H1 (cell line): ENCODE data around the gene ZNF689. TPM values are rescaled to one million over a fixed set of nuclear protein-coding genes. Genes with fewer than 3 reads are reported as not detected.
"Not testable (repeated sequence)": the region's sequence is repeated elsewhere in the genome, so short reads cannot be mapped to it uniquely, and the experiment has no call there.

Experiments
- CTCF ChIA-PET: fragments of 300-600 bp; sonication (Branson Sonifier 250); formaldehyde crosslinking; loops from one replicate; lab custom pipeline; 2021; ENCODE audit not compliant: partially characterized antibody; lab: Charles Lee
- POLR2A ChIA-PET: fragments of 300-600 bp; sonication (Branson Sonifier 250); formaldehyde crosslinking; loops from one replicate; lab custom pipeline; 2021; ENCODE audit warnings: inconsistent platforms; ENCODE audit not compliant: partially characterized antibody; lab: Charles Lee
- DNase-seq, 2 experiments: peaks; one replicate each; pipeline versions ENCODE4 v3.0.0 to v3.0.0-alpha.2; 2010 to 2022; ENCODE audit warnings: low spot score in 2 of 2, low read depth in 1 of 2, mixed read lengths in 1 of 2
- FAIRE-seq: peaks from 2 replicates; lab custom pipeline; 2011; peaks lifted over from hg19 to GRCh38; lab: Jason Lieb, UNC
- H2AFZ ChIP-seq: 2 replicates; pipeline ENCODE4 v1.8.1; 2012; ENCODE audit warnings: low read length, inconsistent platforms
- H2AK5ac ChIP-seq: 2 replicates; pipeline ENCODE4 v1.6.1; 2013; ENCODE audit warnings: low read depth, low read length
- H2BK120ac ChIP-seq: replicated peaks from 2 replicates; pipeline ENCODE3; 2013; ENCODE audit warnings: low read depth, low read length, inconsistent platforms
- H2BK12ac ChIP-seq: 2 replicates; pipeline ENCODE4 v1.6.1; 2013; ENCODE audit warnings: low read depth, low read length
- H2BK15ac ChIP-seq: 2 replicates; pipeline ENCODE4 v1.6.1; 2013; ENCODE audit warnings: low read length
- H2BK20ac ChIP-seq: 2 replicates; pipeline ENCODE4 v1.6.1; 2013; ENCODE audit warnings: low read length
- H2BK5ac ChIP-seq: 2 replicates; pipeline ENCODE4 v1.6.1; 2013; ENCODE audit warnings: low read depth, low read length
- H3K14ac ChIP-seq: 2 replicates; pipeline ENCODE4 v1.6.1; 2013; ENCODE audit warnings: inconsistent platforms; ENCODE audit not compliant: insufficient read length
- H3K18ac ChIP-seq: 2 replicates; pipeline ENCODE4 v1.6.1; 2013; ENCODE audit warnings: low read length; ENCODE audit errors: extremely low read depth
- H3K23ac ChIP-seq: 2 replicates; pipeline ENCODE4 v1.6.1; 2013; ENCODE audit warnings: inconsistent platforms; ENCODE audit not compliant: insufficient read length
- H3K23me2 ChIP-seq: 2 replicates; pipeline ENCODE4 v1.6.1; 2013; ENCODE audit warnings: low read depth, low read length
- H3K27ac ChIP-seq: 2 replicates; pipeline ENCODE4 v1.6.1; 2011; ENCODE audit warnings: low read depth, low read length, inconsistent platforms
- H3K27me3 ChIP-seq, 4 experiments: replicated peaks in 1 of 4; 1 replicate in 1 of 4; 2 replicates in 3 of 4; pipeline versions ENCODE4 v1.6.1 to v1.8.1; 2011 to 2013; ENCODE audit warnings: low read length in 3 of 4, mild to moderate bottlenecking in 3 of 4, inconsistent platforms in 2 of 4, mixed read lengths in 2 of 4, moderate library complexity in 1 of 4; ENCODE audit not compliant: control insufficient read depth in 3 of 4, insufficient read depth in 3 of 4; ENCODE audit errors: extremely low read depth in 1 of 4
- H3K36me3 ChIP-seq, 4 experiments: 2 replicates each; pipeline versions ENCODE4 v1.6.1 to v1.8.1; 2011 to 2013; ENCODE audit warnings: mild to moderate bottlenecking in 4 of 4, low read length in 3 of 4, moderate library complexity in 2 of 4, control low read depth in 1 of 4, inconsistent platforms in 1 of 4; ENCODE audit not compliant: insufficient read depth in 4 of 4, control insufficient read depth in 2 of 4
- H3K4ac ChIP-seq: replicated peaks from 2 replicates; pipeline ENCODE3; 2013; ENCODE audit warnings: low read length, low read depth, mixed read lengths, inconsistent platforms; ENCODE audit not compliant: insufficient read length
- H3K4me1 ChIP-seq, 4 experiments: replicated peaks in 1 of 4; 1 replicate in 1 of 4; 2 replicates in 3 of 4; pipeline versions ENCODE4 v1.6.1 to v1.8.1; 2011 to 2013; ENCODE audit warnings: low read length in 3 of 4, inconsistent platforms in 2 of 4, mixed read lengths in 1 of 4; ENCODE audit not compliant: insufficient read depth in 4 of 4, control insufficient read depth in 3 of 4
- H3K4me2 ChIP-seq, 2 experiments: 2 replicates each; pipeline versions ENCODE4 v1.6.1 to v1.8.1; 2011 to 2013; ENCODE audit warnings: low read depth in 2 of 2, low read length in 2 of 2, control low read depth in 1 of 2, inconsistent platforms in 1 of 2, mild to moderate bottlenecking in 1 of 2; ENCODE audit not compliant: insufficient read depth in 1 of 2
- H3K4me3 ChIP-seq, 4 experiments: fragments of 200-600, 300-600 bp in 1 of 4; sonication (generic), shearing (Covaris generic), sonication (Bioruptor Twin) in 1 of 4; 2 replicates each; pipeline versions ENCODE4 v1.5.1 to v1.8.1; 2011 to 2016; ENCODE audit warnings: low read length in 4 of 4, low read depth in 3 of 4, control low read depth in 2 of 4, inconsistent platforms in 2 of 4, mild to moderate bottlenecking in 2 of 4, mixed read lengths in 1 of 4, moderate library complexity in 1 of 4; ENCODE audit not compliant: insufficient read depth in 2 of 4; ENCODE audit errors: extremely low read depth in 1 of 4
- H3K56ac ChIP-seq: replicated peaks from 2 replicates; pipeline ENCODE3; 2013; ENCODE audit warnings: low read depth, mild to moderate bottlenecking, mixed read lengths, low read length, inconsistent platforms; ENCODE audit not compliant: insufficient read length
- H3K79me1 ChIP-seq: 2 replicates; pipeline ENCODE4 v1.6.1; 2013; ENCODE audit warnings: low read depth, low read length, control low read depth
- H3K79me2 ChIP-seq, 2 experiments: 2 replicates each; pipeline versions ENCODE4 v1.6.1 to v1.8.1; 2012 to 2013; ENCODE audit warnings: low read length in 2 of 2, mild to moderate bottlenecking in 2 of 2, inconsistent platforms in 1 of 2; ENCODE audit not compliant: insufficient read depth in 2 of 2, control insufficient read depth in 1 of 2
- H3K9ac ChIP-seq, 4 experiments: replicated peaks in 1 of 4; 1 replicate in 1 of 4; 2 replicates in 3 of 4; pipeline versions ENCODE4 v1.6.1 to v1.8.1; 2011 to 2013; ENCODE audit warnings: low read depth in 3 of 4, low read length in 3 of 4, control low read depth in 2 of 4, mild to moderate bottlenecking in 2 of 4, moderate library complexity in 2 of 4, inconsistent platforms in 1 of 4; ENCODE audit errors: extremely low read depth in 1 of 4
- H3K9me3 ChIP-seq, 2 experiments: 2 replicates each; pipeline versions ENCODE4 v1.6.1 to v1.8.1; 2012 to 2013; ENCODE audit warnings: mild to moderate bottlenecking in 2 of 2, moderate library complexity in 2 of 2, control low read depth in 1 of 2, inconsistent platforms in 1 of 2, low read depth in 1 of 2, low read length in 1 of 2, mixed read lengths in 1 of 2; ENCODE audit not compliant: insufficient read depth in 2 of 2
- H4K20me1 ChIP-seq, 2 experiments: replicated peaks in 1 of 2; 2 replicates each; pipeline versions ENCODE3 to v1.8.1; 2011 to 2013; ENCODE audit warnings: inconsistent platforms in 2 of 2, low read length in 2 of 2, mild to moderate bottlenecking in 1 of 2; ENCODE audit not compliant: insufficient read depth in 2 of 2, control insufficient read depth in 1 of 2
- H4K5ac ChIP-seq: 2 replicates; pipeline ENCODE4 v1.6.1; 2013; ENCODE audit warnings: low read length, low read depth, mixed read lengths, inconsistent platforms; ENCODE audit not compliant: insufficient read length
- H4K8ac ChIP-seq: 2 replicates; pipeline ENCODE4 v1.8.0; 2013; ENCODE audit warnings: mild to moderate bottlenecking, moderate library complexity, low read length, inconsistent platforms; ENCODE audit not compliant: insufficient read depth; ENCODE audit errors: extremely low read depth
- H4K91ac ChIP-seq: replicated peaks from 2 replicates; pipeline ENCODE3; 2013; ENCODE audit warnings: low read length, mixed read lengths, inconsistent platforms; ENCODE audit not compliant: insufficient read length
- WGBS, 2 experiments: shearing (Covaris generic) in 1 of 2; methylation state at CpG; one replicate each; pipeline versions ENCODE4 v1.1.6 to v1.1.7; 2013 to 2015; ENCODE audit warnings: low lambda C conversion rate in 2 of 2, mixed read lengths in 2 of 2, inconsistent platforms in 1 of 2, low coverage in 1 of 2, missing lambda C conversion rate in 1 of 2; ENCODE audit not compliant: insufficient replicate concordance in 2 of 2, insufficient coverage in 1 of 2, insufficient read length in 1 of 2; ENCODE audit errors: extremely low coverage in 1 of 2, missing lambda C conversion rate in 1 of 2; 5-methylcytosine and 5-hydroxymethylcytosine counted together
- polyA plus RNA-seq, 7 experiments: library from polyadenylated mRNA; depleted of rRNA in 3 of 7; stranded (reverse) in 5 of 7; unstranded in 2 of 7; fragments of >200 nt in 5 of 7; fragments of 200-250 nt in 2 of 7; gene quantifications; 1 replicate in 5 of 7; 2 replicates in 1 of 7; 4 replicates in 1 of 7; pipeline versions ENCODE4 v1.2.1 to v1.2.3, GENCODE V29; 2011 to 2013; ENCODE audit warnings: missing spikeins in 2 of 7, mixed read lengths in 2 of 7
- total RNA-seq: library from RNA; stranded (reverse); fragmentation: NEBNext Ultra II Directional; extraction: Animal tissue kit (Norgen Biotek cat#: 25700); gene quantifications from 2 replicates; pipeline ENCODE4 v1.2.1, GENCODE V29; 2021

ZNF689 gene
- total and polyA plus RNA-seq, 2 of the 8 experiments (the other 6 are each of a cell fraction or from before 2014, with no cell fraction given) = 14.3 to 15.3 TPM

DNA sequence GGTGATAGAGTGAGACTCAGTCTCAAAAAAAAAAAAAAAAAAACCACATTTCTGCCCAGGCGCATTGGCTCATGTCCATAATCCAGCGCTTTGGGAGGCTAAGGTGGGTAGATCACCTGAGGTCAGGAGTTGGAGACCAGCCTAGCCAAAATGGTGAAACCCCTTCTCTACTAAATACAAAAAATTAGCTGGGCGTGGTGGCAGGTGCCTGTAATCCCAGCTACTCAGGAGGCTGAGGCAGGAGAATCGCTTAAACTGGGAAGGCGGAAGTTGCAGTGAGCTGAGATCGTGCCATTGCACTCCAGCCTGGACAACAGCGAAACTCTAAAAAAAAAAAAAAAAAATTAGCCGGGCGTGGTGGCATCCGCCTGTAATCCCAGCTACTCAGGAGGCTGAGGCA is 26.9 kb upstream of the ZNF689 start:
- H3K23me2 ChIP-seq, H2BK5ac ChIP-seq, H3K18ac ChIP-seq, H3K79me2 ChIP-seq, H2BK20ac ChIP-seq, H4K8ac ChIP-seq, H3K4me2 ChIP-seq, H4K5ac ChIP-seq, H3K4me1 ChIP-seq, H3K9me3 ChIP-seq, H3K4me3 ChIP-seq, H4K20me1 ChIP-seq, H3K9ac ChIP-seq, H2BK120ac ChIP-seq, H3K4ac ChIP-seq, H3K23ac ChIP-seq, H2AK5ac ChIP-seq, H3K27me3 ChIP-seq, H2AFZ ChIP-seq, H3K79me1 ChIP-seq, DNase-seq, H2BK12ac ChIP-seq, H4K91ac ChIP-seq, H3K56ac ChIP-seq, H3K14ac ChIP-seq, FAIRE-seq, H3K36me3 ChIP-seq, H3K27ac ChIP-seq, H2BK15ac ChIP-seq: not testable (repeated sequence)
- WGBS, 2 experiments = 91% methylated on average over 9 of the region's 10 CpGs; no CpG with 5 or more reads in 1 of the 2 experiments
- POLR2A ChIA-PET = interaction anchor here (0.7 to 2.4 kb wide), 4 partner anchors 14 to 48 kb away, joined by 3 to 7 read pairs (median 3); partner anchors contain the start of genes PRR14 and ZNF689
- CTCF ChIA-PET = interaction anchor here (0.6 to 2.6 kb wide), 11 partner anchors 8 to 228 kb away, joined by 3 to 14 read pairs (median 3); no protein-coding TSS in a partner anchor
